H9 (cell line): ENCODE measurements around the gene JMJD8. TPM values are rescaled to one million over a fixed set of nuclear protein-coding genes. Genes with fewer than 3 reads are reported as not detected.

ENCODE experiments used
- DNase-seq: peaks from one replicate; pipeline ENCODE4 v3.0.0-alpha.2; 2017
- H2AFZ ChIP-seq: one replicate; pipeline ENCODE4 v1.6.1; 2013; ENCODE audit warnings: mild to moderate bottlenecking, low read length, control low read depth, moderate library complexity
- H2AK5ac ChIP-seq: 2 replicates; pipeline ENCODE4 v1.6.1; 2013; ENCODE audit warnings: low read length, control low read depth, mixed read lengths; ENCODE audit not compliant: insufficient read length
- H2BK120ac ChIP-seq: one replicate; pipeline ENCODE4 v1.6.1; 2013; ENCODE audit warnings: low read depth, mild to moderate bottlenecking, low read length, control low read depth, inconsistent platforms; ENCODE audit not compliant: poor library complexity, severe bottlenecking
- H2BK12ac ChIP-seq: 2 replicates; pipeline ENCODE4 v1.6.1; 2013; ENCODE audit warnings: low read length, control low read depth, mixed read lengths, low read depth; ENCODE audit not compliant: insufficient read length
- H2BK15ac ChIP-seq: 2 replicates; pipeline ENCODE4 v1.6.1; 2013; ENCODE audit warnings: low read depth, low read length, control low read depth
- H2BK20ac ChIP-seq: one replicate; pipeline ENCODE4 v1.6.1; 2013; ENCODE audit warnings: low read depth, mild to moderate bottlenecking, low read length, control low read depth, inconsistent platforms; ENCODE audit not compliant: poor library complexity, severe bottlenecking
- H2BK5ac ChIP-seq: 2 replicates; pipeline ENCODE4 v1.6.1; 2013; ENCODE audit warnings: low read length, control low read depth, mixed read lengths; ENCODE audit not compliant: insufficient read length
- H3K14ac ChIP-seq: 2 replicates; pipeline ENCODE4 v1.6.1; 2013; ENCODE audit warnings: low read length, control low read depth; ENCODE audit not compliant: insufficient read depth
- H3K18ac ChIP-seq: 2 replicates; pipeline ENCODE4 v1.6.1; 2013; ENCODE audit warnings: low read depth, mild to moderate bottlenecking, mixed read lengths, low read length, control low read depth; ENCODE audit not compliant: insufficient read length
- H3K23ac ChIP-seq: 2 replicates; pipeline ENCODE4 v1.6.1; 2013; ENCODE audit warnings: low read length, control low read depth, mixed read lengths, low read depth; ENCODE audit not compliant: insufficient read length
- H3K23me2 ChIP-seq: 2 replicates; pipeline ENCODE4 v1.6.1; 2013; ENCODE audit warnings: low read depth, mild to moderate bottlenecking, mixed read lengths, low read length, control low read depth; ENCODE audit not compliant: insufficient read length, poor library complexity, severe bottlenecking
- H3K27ac ChIP-seq: 2 replicates; pipeline ENCODE4 v1.5.1; 2013; ENCODE audit warnings: low read length, control low read depth, mixed read lengths, low read depth; ENCODE audit not compliant: insufficient read length
- H3K27me3 ChIP-seq: 2 replicates; pipeline ENCODE4 v1.6.1; 2013; ENCODE audit warnings: low read length, control low read depth, inconsistent platforms; ENCODE audit not compliant: insufficient read depth
- H3K4ac ChIP-seq: 2 replicates; pipeline ENCODE4 v1.6.1; 2013; ENCODE audit warnings: low read depth, mild to moderate bottlenecking, control low read depth, inconsistent platforms, low read length, moderate library complexity
- H3K4me1 ChIP-seq: 2 replicates; pipeline ENCODE4 v1.6.1; 2013; ENCODE audit warnings: low read length, control low read depth, inconsistent platforms; ENCODE audit not compliant: insufficient read depth
- H3K4me2 ChIP-seq: 2 replicates; pipeline ENCODE4 v1.6.1; 2013; ENCODE audit warnings: low read length, control low read depth, mixed read lengths; ENCODE audit not compliant: insufficient read length, insufficient read depth
- H3K56ac ChIP-seq: 2 replicates; pipeline ENCODE4 v1.6.1; 2013; ENCODE audit warnings: low read depth, mild to moderate bottlenecking, mixed read lengths, low read length, control low read depth; ENCODE audit not compliant: insufficient read length
- H3K79me1 ChIP-seq: 2 replicates; pipeline ENCODE4 v1.6.1; 2013; ENCODE audit warnings: low read depth, mild to moderate bottlenecking, moderate library complexity, low read length, control low read depth, inconsistent platforms; ENCODE audit not compliant: insufficient read depth, poor library complexity, severe bottlenecking
- H3K79me2 ChIP-seq: 2 replicates; pipeline ENCODE4 v1.6.1; 2013; ENCODE audit warnings: low read length, control low read depth, inconsistent platforms; ENCODE audit not compliant: insufficient read depth
- H3K9ac ChIP-seq: 2 replicates; pipeline ENCODE4 v1.6.1; 2013; ENCODE audit warnings: low read length, control low read depth, mixed read lengths; ENCODE audit not compliant: insufficient read length; ENCODE audit errors: extremely low read depth
- H3K9me3 ChIP-seq: one replicate; pipeline ENCODE4 v1.6.1; 2013; ENCODE audit warnings: low read depth, low read length, inconsistent platforms; ENCODE audit not compliant: control insufficient read depth
- H3T11ph ChIP-seq: one replicate; pipeline ENCODE4 v1.6.1; 2013; ENCODE audit warnings: mild to moderate bottlenecking, low read length, control low read depth, inconsistent platforms
- H4K20me1 ChIP-seq: one replicate; pipeline ENCODE4 v1.6.1; 2013; ENCODE audit not compliant: control insufficient read depth, insufficient read length, insufficient read depth
- H4K5ac ChIP-seq: 2 replicates; pipeline ENCODE4 v1.6.1; 2013; ENCODE audit warnings: low read depth, mild to moderate bottlenecking, mixed read lengths, low read length, control low read depth; ENCODE audit not compliant: insufficient read length
- H4K8ac ChIP-seq: replicated peaks from 2 replicates; pipeline ENCODE4 v1.6.1; 2013; ENCODE audit warnings: low read length, control low read depth, mixed read lengths, low read depth; ENCODE audit not compliant: insufficient read length
- H4K91ac ChIP-seq: 2 replicates; pipeline ENCODE4 v1.6.1; 2013; ENCODE audit warnings: low read depth, mild to moderate bottlenecking, moderate library complexity, mixed read lengths, low read length, control low read depth; ENCODE audit not compliant: insufficient read length
- H3K27ac Mint-ChIP-seq, 3 experiments: 2 replicates in 2 of 3; 3 replicates in 1 of 3; pipeline ENCODE4 v1.8.0; 2020 to 2021; ENCODE audit warnings: mixed read lengths in 3 of 3, mild to moderate bottlenecking in 1 of 3, moderate library complexity in 1 of 3
- H3K27me3 Mint-ChIP-seq: 2 replicates; pipeline ENCODE4 v1.8.0; 2021; ENCODE audit warnings: low read depth, mild to moderate bottlenecking, moderate library complexity, mixed read lengths
- H3K36me3 Mint-ChIP-seq, 3 experiments: 2 replicates in 2 of 3; 3 replicates in 1 of 3; pipeline ENCODE4 v1.8.0; 2020 to 2021; ENCODE audit warnings: low read depth in 3 of 3, mixed read lengths in 3 of 3; ENCODE audit not compliant: insufficient read depth in 1 of 3
- H3K4me1 Mint-ChIP-seq, 2 experiments: 2 replicates each; pipeline ENCODE4 v1.8.0; 2020; ENCODE audit warnings: mixed read lengths in 2 of 2
- H3K4me3 Mint-ChIP-seq, 2 experiments: 2 replicates in 1 of 2; 3 replicates in 1 of 2; pipeline ENCODE4 v1.8.0; 2020 to 2021; ENCODE audit warnings: mild to moderate bottlenecking in 2 of 2, mixed read lengths in 2 of 2, moderate library complexity in 1 of 2
- H3K9me3 Mint-ChIP-seq, 2 experiments: 2 replicates in 1 of 2; 3 replicates in 1 of 2; pipeline ENCODE4 v1.8.0; 2020; ENCODE audit warnings: mild to moderate bottlenecking in 2 of 2, mixed read lengths in 2 of 2, moderate library complexity in 1 of 2
- CTCF ChIP-seq: fragments of 200-600 bp; sonication (generic); conservative IDR thresholded peaks from 3 replicates; pipeline ENCODE4 v1.8.0; 2021; ENCODE audit warnings: antibody characterized with exemption, mild to moderate bottlenecking
- WGBS: extraction: QIAGEN DNeasy Blood & Tissue Kit; methylation state at CpG from one replicate; pipeline ENCODE4 v1.1.7; 2013; ENCODE audit warnings: missing lambda C conversion rate, low lambda C conversion rate, mixed read lengths; ENCODE audit not compliant: insufficient read length; ENCODE audit errors: extremely low coverage; 5-methylcytosine and 5-hydroxymethylcytosine counted together
- total RNA-seq: library from RNA; stranded (reverse); gene quantifications from 2 replicates; pipeline ENCODE4 v1.2.1, GENCODE V29; 2021

Gene JMJD8
- total RNA-seq, 1 experiment from 2014 or later, result 52.7 TPM

- Histone ChIP-seq H2BK12ac (no peak overlapping the region), H3K9ac (no peak overlapping the region), H4K5ac (no peak overlapping the region), H3K79me2 (no peaks in the 10 kb centered on the region; the same call in 1 of the 2 replicates), H4K8ac (no peak overlapping the region), H3T11ph (no peak overlapping the region), H3K27me3 (no peaks in the 10 kb centered on the region), H3K79me1 (no peaks in the 10 kb centered on the region), H2BK5ac (no peak overlapping the region), H4K20me1 (no peaks in the 10 kb centered on the region), H3K4me2 (no peak overlapping the region), H3K9me3 (no peaks in the 10 kb centered on the region), H4K91ac (no peak overlapping the region), H2BK15ac (no peak overlapping the region), H3K18ac (no peak overlapping the region), H2AK5ac (no peak overlapping the region), H3K14ac (no peak overlapping the region), H3K23me2 (no peaks in the 10 kb centered on the region), H2BK20ac (no peak overlapping the region), H3K4me1 (no peaks in the 10 kb centered on the region), H3K27ac (no peak overlapping the region), H3K23ac (no peak overlapping the region), H3K56ac (no peak overlapping the region), H2BK120ac (no peak overlapping the region), H2AFZ (no peak overlapping the region), H3K4ac (no peak overlapping the region)
- Mint-ChIP-seq H3K9me3 (no peaks in the 10 kb centered on the region), H3K27me3 (no peaks in the 10 kb centered on the region), H3K4me3 (peak overlapping the region; percentile 77 to 82), H3K36me3 (peaks cover 11 to 27% (median 27%) of the 10 kb centered on the region in 3 experiments; a peak in 6 of 7 replicates), H3K27ac (no peak overlapping the region), H3K4me1 (peaks cover 3% of the 10 kb centered on the region in 2 experiments)
- TF ChIP-seq CTCF, result no peak
- WGBS, result no CpG with 5 or more reads among the region's 13 CpGs
- DNase-seq, result no peak
These were observed 14.5 kb downstream of the JMJD8 start for GRCh38 chr16:669666-670065.
